ENCODE measurements around the gene RBM19.
"Not testable (repeated sequence)": the region's sequence is repeated elsewhere in the genome, so short reads cannot be mapped to it uniquely, and the experiment has no call there.

RBM19 gene

GRCh38 chr12:113818283-113818682, 147.8 kb downstream of the RBM19 start:
- no peaks in the 10 kb centered on the region for H3K4me1 ChIP-seq (ENCODE audit: insufficient read depth, poor library complexity, severe bottlenecking)
- H3K9me3 ChIP-seq (ENCODE audit: severe bottlenecking), result no peaks in the 10 kb centered on the region
- H3K4me3 ChIP-seq (ENCODE audit: severe bottlenecking), result no peak overlapping the region
- H3K27me3 ChIP-seq (ENCODE audit: insufficient read depth, poor library complexity, severe bottlenecking), result no peaks in the 10 kb centered on the region
- H3K27ac ChIP-seq (ENCODE audit: poor library complexity, severe bottlenecking), result no peak overlapping the region
- ATAC-seq (ENCODE audit: low read depth) (no peak), DNase-seq (ENCODE audit: low spot score) (no peak)
- H3K36me3 ChIP-seq (ENCODE audit: low read depth), result no peaks in the 10 kb centered on the region
- TF ChIP-seq, protein P1, sequence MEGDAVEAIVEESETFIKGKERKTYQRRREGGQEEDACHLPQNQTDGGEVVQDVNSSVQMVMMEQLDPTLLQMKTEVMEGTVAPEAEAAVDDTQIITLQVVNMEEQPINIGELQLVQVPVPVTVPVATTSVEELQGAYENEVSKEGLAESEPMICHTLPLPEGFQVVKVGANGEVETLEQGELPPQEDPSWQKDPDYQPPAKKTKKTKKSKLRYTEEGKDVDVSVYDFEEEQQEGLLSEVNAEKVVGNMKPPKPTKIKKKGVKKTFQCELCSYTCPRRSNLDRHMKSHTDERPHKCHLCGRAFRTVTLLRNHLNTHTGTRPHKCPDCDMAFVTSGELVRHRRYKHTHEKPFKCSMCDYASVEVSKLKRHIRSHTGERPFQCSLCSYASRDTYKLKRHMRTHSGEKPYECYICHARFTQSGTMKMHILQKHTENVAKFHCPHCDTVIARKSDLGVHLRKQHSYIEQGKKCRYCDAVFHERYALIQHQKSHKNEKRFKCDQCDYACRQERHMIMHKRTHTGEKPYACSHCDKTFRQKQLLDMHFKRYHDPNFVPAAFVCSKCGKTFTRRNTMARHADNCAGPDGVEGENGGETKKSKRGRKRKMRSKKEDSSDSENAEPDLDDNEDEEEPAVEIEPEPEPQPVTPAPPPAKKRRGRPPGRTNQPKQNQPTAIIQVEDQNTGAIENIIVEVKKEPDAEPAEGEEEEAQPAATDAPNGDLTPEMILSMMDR (IDR thresholded peaks at IDR 0.05; ENCODE audit: poor library complexity, severe bottlenecking), result no peak

- no peaks in the 10 kb centered on the region for H3K4me1 ChIP-seq (ENCODE audit: insufficient read depth, poor library complexity, severe bottlenecking)
- H3K27me3 ChIP-seq (ENCODE audit: insufficient read depth, poor library complexity, severe bottlenecking), result no peaks in the 10 kb centered on the region
- H3K4me3 ChIP-seq (ENCODE audit: severe bottlenecking), result no peak overlapping the region
- no peaks in the 10 kb centered on the region for H3K36me3 ChIP-seq (ENCODE audit: low read depth)
- ATAC-seq (ENCODE audit: low read depth) (no peak), DNase-seq (ENCODE audit: low spot score) (no peak)
- TF ChIP-seq, protein P1 (IDR thresholded peaks at IDR 0.05; ENCODE audit: poor library complexity, severe bottlenecking), result no peak
- H3K9me3 ChIP-seq (ENCODE audit: severe bottlenecking), result no peaks in the 10 kb centered on the region
- H3K27ac ChIP-seq (ENCODE audit: poor library complexity, severe bottlenecking), result no peak overlapping the region
Measured at GRCh38 chr12:113816866-113817265, 149.3 kb downstream of the RBM19 start.

DNA sequence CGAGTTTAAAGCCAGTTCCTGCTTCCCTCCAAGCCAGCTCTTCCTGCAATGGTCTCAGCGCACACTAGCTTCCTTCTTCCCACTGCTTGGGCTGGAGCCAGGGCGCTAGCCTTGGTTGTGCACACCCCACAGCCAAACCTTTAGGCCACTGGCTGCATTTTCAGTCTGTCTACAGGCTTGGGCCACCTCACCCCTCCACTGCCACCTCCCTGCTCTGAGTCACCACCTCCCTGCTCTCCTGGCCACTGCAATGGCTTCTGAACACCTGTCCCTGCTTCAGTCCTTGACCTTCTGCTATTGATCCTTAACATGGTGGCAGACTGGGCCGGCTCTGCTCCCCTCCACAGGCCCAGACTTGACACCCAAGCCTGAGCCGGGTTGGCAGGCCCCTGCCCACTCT, 151.1 kb downstream of the RBM19 start:
- H3K4me1 ChIP-seq (ENCODE audit: insufficient read depth, poor library complexity, severe bottlenecking), result no peaks in the 10 kb centered on the region
- TF ChIP-seq, protein P1 (IDR thresholded peaks at IDR 0.05; ENCODE audit: poor library complexity, severe bottlenecking), result no peak
- DNase-seq (ENCODE audit: low spot score) (no peak), ATAC-seq (ENCODE audit: low read depth) (peak; percentile 41; the same call in 1 of the 3 replicates)
- no peaks in the 10 kb centered on the region for H3K27me3 ChIP-seq (ENCODE audit: insufficient read depth, poor library complexity, severe bottlenecking)
- no peak overlapping the region for H3K4me3 ChIP-seq (ENCODE audit: severe bottlenecking)
- no peaks in the 10 kb centered on the region for H3K36me3 ChIP-seq (ENCODE audit: low read depth)
- no peak overlapping the region for H3K27ac ChIP-seq (ENCODE audit: poor library complexity, severe bottlenecking)
- no peaks in the 10 kb centered on the region for H3K9me3 ChIP-seq (ENCODE audit: severe bottlenecking)

- no peak for DNase-seq (ENCODE audit: low spot score)
- ATAC-seq (ENCODE audit: low read depth), result no peak
- Histone ChIP-seq H3K4me3 (ENCODE audit: severe bottlenecking) (no peak overlapping the region), H3K27me3 (ENCODE audit: insufficient read depth, poor library complexity, severe bottlenecking) (no peaks in the 10 kb centered on the region), H3K36me3 (ENCODE audit: low read depth) (no peaks in the 10 kb centered on the region), H3K27ac (ENCODE audit: poor library complexity, severe bottlenecking) (no peak overlapping the region), H3K4me1 (ENCODE audit: insufficient read depth, poor library complexity, severe bottlenecking) (no peaks in the 10 kb centered on the region), H3K9me3 (ENCODE audit: severe bottlenecking) (no peaks in the 10 kb centered on the region)
- TF ChIP-seq, protein P1 (IDR thresholded peaks at IDR 0.05; ENCODE audit: poor library complexity, severe bottlenecking), result no peak
Measured at GRCh38 chr12:113813229-113813541, 152.9 kb downstream of the RBM19 start.

GRCh38 chr12:113812411-113813228, 153.5 kb downstream of the RBM19 start:
- TF ChIP-seq, protein P1 (IDR thresholded peaks at IDR 0.05; ENCODE audit: poor library complexity, severe bottlenecking), result no peak
- Histone ChIP-seq H3K27ac (ENCODE audit: poor library complexity, severe bottlenecking) (no peak overlapping the region), H3K36me3 (ENCODE audit: low read depth) (no peaks in the 10 kb centered on the region)

DNA sequence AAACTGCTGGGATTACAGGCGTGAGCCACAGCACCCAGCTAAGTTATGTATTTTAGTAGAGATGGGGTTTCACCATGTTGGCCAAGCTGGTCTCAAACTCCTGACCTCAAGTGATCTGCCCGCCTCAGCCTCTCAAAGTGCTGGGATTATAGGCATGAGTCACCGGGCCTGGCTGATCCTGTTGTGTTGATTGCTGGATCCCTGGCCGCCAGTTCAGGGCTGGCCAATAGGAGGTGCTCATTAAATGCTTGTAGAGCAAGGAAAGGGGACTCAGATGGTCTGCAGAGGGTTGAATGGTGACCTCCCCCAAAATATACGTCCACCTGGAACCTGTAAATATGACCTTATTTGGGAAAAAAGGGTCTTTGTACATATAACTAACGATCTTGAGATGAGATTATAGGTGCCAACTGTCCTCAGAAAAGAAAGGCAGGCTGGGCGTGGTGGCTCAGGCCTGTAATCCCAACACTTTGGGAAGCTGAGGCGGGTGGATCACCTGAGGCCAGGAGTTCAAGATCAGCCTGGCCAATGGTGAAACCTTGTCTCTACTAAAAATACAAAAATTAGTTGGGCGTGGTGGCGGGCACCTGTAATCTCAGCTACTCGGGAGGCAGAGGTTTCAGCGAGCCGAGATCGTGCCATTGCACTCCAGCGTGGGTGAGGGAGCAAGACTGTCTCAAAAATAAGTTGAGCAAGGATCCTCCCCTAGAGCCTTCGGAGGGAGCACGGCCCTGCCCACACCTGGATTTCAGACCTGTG, 156.5 kb downstream of the RBM19 start:
- not testable (repeated sequence) for ATAC-seq (ENCODE audit: low read depth); H3K4me3 ChIP-seq (ENCODE audit: severe bottlenecking); DNase-seq (ENCODE audit: low spot score)

More at GRCh38 chr12:113812411-113813228, 153.5 kb downstream of the RBM19 start:
- DNase-seq (ENCODE audit: low spot score) (no peak), ATAC-seq (ENCODE audit: low read depth) (no peak)
- Histone ChIP-seq H3K4me3 (ENCODE audit: severe bottlenecking) (no peak overlapping the region), H3K9me3 (ENCODE audit: severe bottlenecking) (no peaks in the 10 kb centered on the region), H3K27me3 (ENCODE audit: insufficient read depth, poor library complexity, severe bottlenecking) (no peaks in the 10 kb centered on the region), H3K4me1 (ENCODE audit: insufficient read depth, poor library complexity, severe bottlenecking) (no peaks in the 10 kb centered on the region)

More for the DNA sequence above, 156.5 kb downstream of the RBM19 start:
- H3K36me3 ChIP-seq (ENCODE audit: low read depth); H3K27ac ChIP-seq (ENCODE audit: poor library complexity, severe bottlenecking); H3K27me3 ChIP-seq (ENCODE audit: insufficient read depth, poor library complexity, severe bottlenecking); H3K4me1 ChIP-seq (ENCODE audit: insufficient read depth, poor library complexity, severe bottlenecking); H3K9me3 ChIP-seq (ENCODE audit: severe bottlenecking): not testable (repeated sequence)

Data from RWPE2 (cell line).